Gastroesophageal sphincter (tissue), 3 donors: ENCODE measurements around the gene ZBTB17.

Source experiments
- POLR2A ChIP-seq, 2 donors: fragments of 450-650 bp; IDR thresholded peaks; one replicate each; pipeline ENCODE4 v1.6.1; 2017; ENCODE audit warnings: antibody characterized with exemption in 2 of 2, mild to moderate bottlenecking in 2 of 2, moderate library complexity in 1 of 2
- POLR2AphosphoS5 ChIP-seq: sonication (generic); formaldehyde crosslinking; IDR thresholded peaks from one replicate; pipeline ENCODE4 v1.6.1; 2017; ENCODE audit warnings: antibody characterized with exemption
- TF ChIP-seq, protein P1 (sequence below), 4 experiments: fragments of 200-600 bp in 2 of 4; fragments of 450-650 bp in 2 of 4; sonication (generic) in 1 of 4; IDR thresholded peaks; one replicate each; pipeline ENCODE4 v1.5.1; 2017 to 2019; ENCODE audit warnings: antibody characterized with exemption in 4 of 4, mild to moderate bottlenecking in 2 of 4, moderate library complexity in 2 of 4

GRCh38 chr1:16005597-16005996, 29.7 kb upstream of the ZBTB17 start:
- TF ChIP-seq, protein P1, sequence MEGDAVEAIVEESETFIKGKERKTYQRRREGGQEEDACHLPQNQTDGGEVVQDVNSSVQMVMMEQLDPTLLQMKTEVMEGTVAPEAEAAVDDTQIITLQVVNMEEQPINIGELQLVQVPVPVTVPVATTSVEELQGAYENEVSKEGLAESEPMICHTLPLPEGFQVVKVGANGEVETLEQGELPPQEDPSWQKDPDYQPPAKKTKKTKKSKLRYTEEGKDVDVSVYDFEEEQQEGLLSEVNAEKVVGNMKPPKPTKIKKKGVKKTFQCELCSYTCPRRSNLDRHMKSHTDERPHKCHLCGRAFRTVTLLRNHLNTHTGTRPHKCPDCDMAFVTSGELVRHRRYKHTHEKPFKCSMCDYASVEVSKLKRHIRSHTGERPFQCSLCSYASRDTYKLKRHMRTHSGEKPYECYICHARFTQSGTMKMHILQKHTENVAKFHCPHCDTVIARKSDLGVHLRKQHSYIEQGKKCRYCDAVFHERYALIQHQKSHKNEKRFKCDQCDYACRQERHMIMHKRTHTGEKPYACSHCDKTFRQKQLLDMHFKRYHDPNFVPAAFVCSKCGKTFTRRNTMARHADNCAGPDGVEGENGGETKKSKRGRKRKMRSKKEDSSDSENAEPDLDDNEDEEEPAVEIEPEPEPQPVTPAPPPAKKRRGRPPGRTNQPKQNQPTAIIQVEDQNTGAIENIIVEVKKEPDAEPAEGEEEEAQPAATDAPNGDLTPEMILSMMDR (IDR thresholded peaks at IDR 0.05), result no peak
- TF ChIP-seq POLR2AphosphoS5 (no peak), POLR2A (IDR thresholded peaks at IDR 0.05) (no peak)
